GM12891 (cell line): ENCODE data around the gene RUNDC1.

Experiments used
- PAX5 ChIP-seq: IDR thresholded peaks from 2 replicates; pipeline ENCODE4 v1.6.1; 2011; ENCODE audit warnings: low read length, moderate library complexity, mild to moderate bottlenecking; ENCODE audit not compliant: insufficient read depth, severe bottlenecking
- POLR2A ChIP-seq: IDR thresholded peaks from 2 replicates; pipeline ENCODE4 v1.6.1; 2011; ENCODE audit warnings: low read depth, low read length, control low read depth
- POLR2AphosphoS5 ChIP-seq: IDR thresholded peaks from 2 replicates; pipeline ENCODE4 v1.6.1; 2011; ENCODE audit warnings: low read depth, low read length, control low read depth
- POU2F2 ChIP-seq: IDR thresholded peaks from 2 replicates; pipeline ENCODE4 v1.6.1; 2011; ENCODE audit warnings: low read depth, mild to moderate bottlenecking, control low read depth, low read length, moderate library complexity
- SPI1 ChIP-seq: IDR thresholded peaks from 2 replicates; pipeline ENCODE4 v1.6.1; 2011; ENCODE audit warnings: low read depth, low read length, control low read depth
- TAF1 ChIP-seq: IDR thresholded peaks from 2 replicates; pipeline ENCODE4 v1.6.1; 2011; ENCODE audit warnings: low read depth, low read length, control low read depth

DNA sequence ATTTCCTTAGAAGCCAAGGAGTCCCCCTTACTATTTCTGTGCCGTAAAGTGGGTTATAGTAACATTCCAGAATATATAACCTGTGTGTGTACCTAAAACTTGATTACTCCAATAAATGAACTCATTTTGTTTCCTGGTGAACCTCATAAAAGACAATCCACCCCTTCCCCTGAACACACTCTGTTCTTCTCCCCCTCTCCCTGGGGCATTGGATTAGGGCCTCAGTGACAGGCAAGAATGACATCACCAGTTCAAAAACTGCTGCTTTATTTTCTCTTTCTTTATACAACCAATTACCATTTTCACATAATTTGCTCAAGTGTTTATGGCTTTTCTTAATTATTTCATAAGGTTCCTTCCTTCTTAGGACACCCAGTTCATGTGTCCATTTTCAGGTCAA is 33.6 kb upstream of the RUNDC1 start:
- TF ChIP-seq POLR2A (no peak), POLR2AphosphoS5 (no peak), TAF1 (no peak), SPI1 (no peak), PAX5 (no peak), POU2F2 (no peak)
